ENCODE measurements around the gene NFIB.

GRCh38 chr9:14057368-14058324 lies 256.3 kb downstream of the NFIB start:
- TF ChIP-seq POLR2A (IDR thresholded peaks at IDR 0.05) (no peak), CTCF (IDR thresholded peaks at IDR 0.05) (no peak)
